MM.1S (cell line): Measurements from ENCODE around the gene NEMP1.

Experiments used
- DNase-seq: peaks from one replicate; pipeline ENCODE4 v3.0.0-alpha.2; 2015
- H2AFZ ChIP-seq: fragments of 300-600 bp; sonication (generic); 2 replicates; pipeline ENCODE4 v1.6.0; 2016; ENCODE audit warnings: antibody characterized with exemption, low read length
- H3F3A ChIP-seq: fragments of 300-600 bp; sonication (generic); 2 replicates; pipeline ENCODE4 v1.6.1; 2016; ENCODE audit warnings: mild to moderate bottlenecking, antibody characterized with exemption, low read length, moderate library complexity, mixed read lengths; ENCODE audit not compliant: insufficient read depth
- H3K27ac ChIP-seq: fragments of 300-600 bp; sonication (generic); 2 replicates; pipeline ENCODE4 v1.5.1; 2016; ENCODE audit warnings: mild to moderate bottlenecking, low read length
- H3K27me3 ChIP-seq: fragments of 300-600 bp; sonication (generic); replicated peaks from 2 replicates; pipeline ENCODE4 v1.6.0; 2016; ENCODE audit warnings: low read length; ENCODE audit not compliant: insufficient read depth
- H3K36me3 ChIP-seq: fragments of 300-600 bp; sonication (generic); replicated peaks from 2 replicates; pipeline ENCODE4 v1.6.1; 2016; ENCODE audit warnings: mild to moderate bottlenecking, low read length, mixed read lengths; ENCODE audit not compliant: insufficient read depth
- H3K4me1 ChIP-seq: fragments of 300-600 bp; sonication (generic); 2 replicates; pipeline ENCODE4 v1.6.1; 2016; ENCODE audit warnings: low read length, mixed read lengths
- H3K4me2 ChIP-seq: fragments of 300-600 bp; sonication (generic); 2 replicates; pipeline ENCODE4 v1.6.0; 2016; ENCODE audit warnings: low read depth, low read length
- H3K4me3 ChIP-seq: fragments of 300-600 bp; sonication (generic); 2 replicates; pipeline ENCODE4 v1.5.1; 2016; ENCODE audit warnings: low read length, mixed read lengths
- H3K79me2 ChIP-seq: fragments of 300-600 bp; sonication (generic); 2 replicates; pipeline ENCODE4 v1.6.1; 2016; ENCODE audit warnings: mixed run types, low read length, mixed read lengths
- H3K9ac ChIP-seq: fragments of 300-600 bp; sonication (generic); 2 replicates; pipeline ENCODE4 v1.6.1; 2016; ENCODE audit warnings: low read length, mixed read lengths
- H3K9me2 ChIP-seq: fragments of 300-600 bp; sonication (generic); replicated peaks from 2 replicates; pipeline ENCODE4 v1.6.1; 2016; ENCODE audit warnings: mild to moderate bottlenecking, low read length, mixed read lengths; ENCODE audit not compliant: insufficient read depth
- H3K9me3 ChIP-seq: fragments of 300-600 bp; sonication (generic); replicated peaks from 2 replicates; pipeline ENCODE4 v1.6.1; 2016; ENCODE audit warnings: mild to moderate bottlenecking, low read length, mixed read lengths; ENCODE audit not compliant: insufficient read depth
- H4K20me1 ChIP-seq: fragments of 300-600 bp; sonication (generic); 2 replicates; pipeline ENCODE4 v1.6.1; 2016; ENCODE audit warnings: mild to moderate bottlenecking, low read length, moderate library complexity, mixed read lengths; ENCODE audit not compliant: insufficient read depth
- CTCF ChIP-seq: fragments of 300-600 bp; sonication (generic); IDR thresholded peaks from 2 replicates; pipeline ENCODE4 v1.5.1; 2016; ENCODE audit warnings: antibody characterized with exemption, low read length, mixed read lengths
- EZH2 ChIP-seq: fragments of 300-600 bp; sonication (generic); optimal IDR thresholded peaks from 2 replicates; pipeline ENCODE3; 2017; ENCODE audit warnings: low read depth, mild to moderate bottlenecking, antibody characterized with exemption, low read length, mixed read lengths
- EZH2phosphoT487 ChIP-seq: fragments of 300-600 bp; sonication (generic); IDR thresholded peaks from 2 replicates; pipeline ENCODE4 v1.6.1; 2018; ENCODE audit warnings: antibody characterized with exemption, low read length

NEMP1 gene

GRCh38 chr12:57106021-57106708, 27.6 kb upstream of the NEMP1 start:
- Histone ChIP-seq H3F3A (peaks cover 3% of the 10 kb centered on the region; the same call in 1 of the 2 replicates), H3K36me3 (no peaks in the 10 kb centered on the region), H3K9me3 (no peaks in the 10 kb centered on the region), H3K27me3 (no peaks in the 10 kb centered on the region), H3K9me2 (no peaks in the 10 kb centered on the region), H3K9ac (no peak overlapping the region), H3K79me2 (peaks cover 12% of the 10 kb centered on the region; the same call in 1 of the 2 replicates), H4K20me1 (no peaks in the 10 kb centered on the region), H3K27ac (no peak overlapping the region), H3K4me3 (no peak overlapping the region), H3K4me2 (no peak overlapping the region), H2AFZ (no peak overlapping the region), H3K4me1 (no peaks in the 10 kb centered on the region; the same call in 1 of the 2 replicates)
- no peak for DNase-seq
- TF ChIP-seq EZH2 (no peak), CTCF (no peak), EZH2phosphoT487 (no peak)

- H3K4me2 ChIP-seq: no peak overlapping the region
- no peaks in the 10 kb centered on the region; the same call in 1 of the 2 replicates for H3F3A ChIP-seq
- no peak overlapping the region for H2AFZ ChIP-seq
- H3K79me2 ChIP-seq: peaks cover 7% of the 10 kb centered on the region; the same call in 1 of the 2 replicates
- H3K9me2 ChIP-seq: no peaks in the 10 kb centered on the region
- no peak overlapping the region for H3K27ac ChIP-seq
- H3K36me3 ChIP-seq: no peaks in the 10 kb centered on the region
- no peaks in the 10 kb centered on the region for H3K9me3 ChIP-seq
- H3K27me3 ChIP-seq: no peaks in the 10 kb centered on the region
- no peaks in the 10 kb centered on the region; the same call in 1 of the 2 replicates for H3K4me1 ChIP-seq
- DNase-seq: no peak
- H3K9ac ChIP-seq: no peak overlapping the region
- H4K20me1 ChIP-seq: no peaks in the 10 kb centered on the region
- TF ChIP-seq EZH2: no peak
- TF ChIP-seq CTCF: no peak
- TF ChIP-seq EZH2phosphoT487: no peak
- no peak overlapping the region for H3K4me3 ChIP-seq
Observed at GRCh38 chr12:57105011-57105753, 26.6 kb upstream of the NEMP1 start.

GRCh38 chr12:57104292-57104910, 25.8 kb upstream of the NEMP1 start:
- H4K20me1 ChIP-seq: no peaks in the 10 kb centered on the region

More at GRCh38 chr12:57104292-57104910, 25.8 kb upstream of the NEMP1 start:
- Histone ChIP-seq H3K36me3 (no peaks in the 10 kb centered on the region), H3K9ac (no peak overlapping the region), H2AFZ (no peak overlapping the region), H3K4me3 (no peak overlapping the region), H3K9me3 (no peaks in the 10 kb centered on the region), H3K27me3 (no peaks in the 10 kb centered on the region), H3K27ac (no peak overlapping the region), H3K4me1 (no peaks in the 10 kb centered on the region), H3K79me2 (0 out of 2 replicates have a peak, but pooled peaks cover 1% of the 10 kb centered on the region), H3F3A (no peaks in the 10 kb centered on the region), H3K4me2 (no peak overlapping the region), H3K9me2 (no peaks in the 10 kb centered on the region)
- no peak for TF ChIP-seq CTCF
- TF ChIP-seq EZH2phosphoT487: no peak
- TF ChIP-seq EZH2: no peak
- no peak for DNase-seq
